Peyer's patch (tissue), 4 donors: Measurements from ENCODE around the gene DDX21.

Experiments used
- CTCF ChIP-seq, 6 experiments: fragments of 450-650 bp in 4 of 6; fragments of 200-600 bp in 2 of 6; sonication (generic) in 1 of 6; IDR thresholded peaks; one replicate each; pipeline ENCODE4 v1.5.1; 2017 to 2019; ENCODE audit warnings: antibody characterized with exemption in 6 of 6, mild to moderate bottlenecking in 3 of 6, moderate library complexity in 1 of 6
- POLR2A ChIP-seq, 2 donors: fragments of 450-650 bp; IDR thresholded peaks; one replicate each; pipeline ENCODE4 v1.5.1; 2017; ENCODE audit warnings: antibody characterized with exemption in 2 of 2, mild to moderate bottlenecking in 2 of 2, moderate library complexity in 2 of 2

GRCh38 chr10:68963151-68963550 lies 7.2 kb downstream of the DDX21 start:
- TF ChIP-seq CTCF (IDR thresholded peaks at IDR 0.05) (no peak), POLR2A (IDR thresholded peaks at IDR 0.05) (no peak)
